SK-N-SH (cell line): Measurements from ENCODE around the gene PTCH2. TPM values are rescaled to one million over a fixed set of nuclear protein-coding genes. Genes with fewer than 3 reads are reported as not detected.

ENCODE experiments used
- CTCF ChIA-PET: fragments of 300-600, 350-600 bp; formaldehyde crosslinking; extraction: SDS; loops from one replicate; lab custom pipeline; 2021; lab: Yijun Ruan, JAX
- POLR2A ChIA-PET: fragments of 350-600 bp; sonication (Branson Sonifier 250); formaldehyde crosslinking; extraction: SDS; loops from one replicate; lab custom pipeline; 2020; ENCODE audit warnings: antibody characterized with exemption, inconsistent platforms; lab: Yijun Ruan, JAX
- DNase-seq: peaks from one replicate; pipeline ENCODE4 v3.0.0; 2012
- H2AFZ ChIP-seq: fragments of 200-600 bp; sonication (generic); 2 replicates; pipeline ENCODE4 v1.8.1; 2016; ENCODE audit warnings: antibody characterized with exemption, mild to moderate bottlenecking, low read depth
- H3F3A ChIP-seq: fragments of 200-600 bp; sonication (generic); replicated peaks from 2 replicates; pipeline ENCODE3; 2016; ENCODE audit warnings: antibody characterized with exemption, mild to moderate bottlenecking; ENCODE audit not compliant: insufficient read depth
- H3K27ac ChIP-seq, 2 experiments: fragments of 200-500 bp in 1 of 2; fragments of 200-600 bp in 1 of 2; sonication (Bioruptor generic) in 1 of 2; sonication (generic), shearing (Covaris generic) in 1 of 2; 2 replicates each; pipeline versions ENCODE4 v1.5.1 to v1.6.1; 2014 to 2016; ENCODE audit warnings: low read depth in 2 of 2, inconsistent platforms in 1 of 2, low read length in 1 of 2, mild to moderate bottlenecking in 1 of 2, mixed read lengths in 1 of 2
- H3K27me3 ChIP-seq: fragments of 200-600 bp; sonication (generic), shearing (Covaris generic); 2 replicates; pipeline ENCODE4 v1.6.1; 2016; ENCODE audit warnings: mixed run types; ENCODE audit not compliant: insufficient read depth
- H3K36me3 ChIP-seq, 2 experiments: fragments of 200-500 bp in 1 of 2; fragments of 200-600 bp in 1 of 2; sonication (Bioruptor generic) in 1 of 2; sonication (generic) in 1 of 2; replicated peaks in 1 of 2; 2 replicates each; pipeline versions ENCODE3 to v1.5.1; 2014 to 2016; ENCODE audit warnings: low read length in 1 of 2, mild to moderate bottlenecking in 1 of 2; ENCODE audit not compliant: insufficient read depth in 2 of 2, control insufficient read depth in 1 of 2
- H3K4me1 ChIP-seq, 2 experiments: fragments of 200-500 bp in 1 of 2; fragments of 200-600 bp in 1 of 2; sonication (Bioruptor generic) in 1 of 2; sonication (generic), shearing (Covaris generic) in 1 of 2; 2 replicates each; pipeline versions ENCODE4 v1.5.1 to v1.6.1; 2014 to 2016; ENCODE audit warnings: low read depth in 1 of 2, low read length in 1 of 2, mixed run types in 1 of 2; ENCODE audit not compliant: insufficient read depth in 2 of 2, control insufficient read depth in 1 of 2
- H3K4me2 ChIP-seq: fragments of 200-600 bp; sonication (generic), shearing (Covaris generic); 2 replicates; pipeline ENCODE4 v1.6.1; 2017; ENCODE audit warnings: mixed run types
- H3K4me3 ChIP-seq, 2 experiments: fragments of 200-500 bp in 1 of 2; fragments of 200-600 bp in 1 of 2; sonication (Bioruptor generic) in 1 of 2; sonication (generic), shearing (Covaris generic) in 1 of 2; 2 replicates each; pipeline versions ENCODE4 v1.5.1 to v1.8.1; 2014 to 2016; ENCODE audit warnings: low read depth in 2 of 2, inconsistent platforms in 1 of 2, low read length in 1 of 2, mild to moderate bottlenecking in 1 of 2, mixed read lengths in 1 of 2, moderate library complexity in 1 of 2
- H3K79me2 ChIP-seq: fragments of 200-600 bp; sonication (generic); 2 replicates; pipeline ENCODE4 v1.8.1; 2017; ENCODE audit warnings: mild to moderate bottlenecking; ENCODE audit not compliant: insufficient read depth
- H3K9ac ChIP-seq: fragments of 200-600 bp; sonication (generic); 2 replicates; pipeline ENCODE4 v1.6.1; 2017; ENCODE audit warnings: mixed run types
- H3K9me2 ChIP-seq: fragments of 200-600 bp; sonication (generic); 2 replicates; pipeline ENCODE4 v1.6.1; 2017; ENCODE audit warnings: mixed run types
- H3K9me3 ChIP-seq: fragments of 200-600 bp; sonication (generic); 2 replicates; pipeline ENCODE4 v1.6.1; 2017; ENCODE audit warnings: mixed run types, mild to moderate bottlenecking, moderate library complexity
- H4K20me1 ChIP-seq: fragments of 200-600 bp; sonication (generic); 2 replicates; pipeline ENCODE4 v1.6.1; 2017; ENCODE audit warnings: mild to moderate bottlenecking, mixed run types; ENCODE audit not compliant: insufficient read depth
- EZH2phosphoT487 ChIP-seq: fragments of 200-600 bp; sonication (generic); IDR thresholded peaks from 2 replicates; pipeline ENCODE4 v1.6.1; 2017; ENCODE audit warnings: low read depth, mixed run types, mild to moderate bottlenecking, antibody characterized with exemption, moderate library complexity, borderline replicate concordance
- FOSL2 ChIP-seq: IDR thresholded peaks from 2 replicates; pipeline ENCODE4 v1.4.0; 2012; ENCODE audit warnings: low read depth, mild to moderate bottlenecking, moderate library complexity, borderline replicate concordance
- FOXM1 ChIP-seq: IDR thresholded peaks from 2 replicates; pipeline ENCODE4 v1.4.0; 2012; ENCODE audit warnings: low read depth, mild to moderate bottlenecking
- GABPA ChIP-seq: IDR thresholded peaks from 2 replicates; pipeline ENCODE4 v1.4.0; 2012; ENCODE audit warnings: low read depth, mild to moderate bottlenecking
- GATA2 ChIP-seq: sonication (generic); formaldehyde crosslinking; IDR thresholded peaks from 2 replicates; pipeline ENCODE4 v1.5.0; 2020; ENCODE audit warnings: mild to moderate bottlenecking, missing genetic modification reagents
- MAX ChIP-seq: IDR thresholded peaks from 2 replicates; pipeline ENCODE4 v1.4.0; 2012; ENCODE audit warnings: low read depth
- MXI1 ChIP-seq: IDR thresholded peaks from 2 replicates; pipeline ENCODE4 v1.6.1; 2012; ENCODE audit warnings: mild to moderate bottlenecking, low read depth, low read length, improper control_type of control experiment
- NRF1 ChIP-seq: IDR thresholded peaks from 2 replicates; pipeline ENCODE4 v1.6.1; 2012; ENCODE audit warnings: low read depth, mild to moderate bottlenecking, low read length
- POLR2AphosphoS5 ChIP-seq: IDR thresholded peaks from 2 replicates; pipeline ENCODE4 v1.6.1; 2012; ENCODE audit warnings: low read depth, low read length
- REST ChIP-seq: IDR thresholded peaks from 2 replicates; pipeline ENCODE4 v1.6.1; 2012; ENCODE audit warnings: mild to moderate bottlenecking, low read depth, low read length, moderate library complexity
- RFX5 ChIP-seq: IDR thresholded peaks from 2 replicates; pipeline ENCODE4 v1.6.1; 2012; ENCODE audit warnings: mild to moderate bottlenecking, improper control_type of control experiment, low read length
- SIN3A ChIP-seq: IDR thresholded peaks from 2 replicates; pipeline ENCODE4 v1.6.1; 2012; ENCODE audit warnings: low read depth, mild to moderate bottlenecking, low read length, moderate library complexity, borderline replicate concordance
- SMC3 ChIP-seq: IDR thresholded peaks from 2 replicates; pipeline ENCODE4 v1.6.1; 2012; ENCODE audit warnings: low read depth, low read length, improper control_type of control experiment
- TAF1 ChIP-seq: IDR thresholded peaks from 2 replicates; pipeline ENCODE4 v1.6.1; 2012; ENCODE audit warnings: low read depth, mild to moderate bottlenecking, low read length, moderate library complexity, borderline replicate concordance
- TCF12 ChIP-seq: IDR thresholded peaks from 2 replicates; pipeline ENCODE4 v1.4.0; 2012
- TEAD4 ChIP-seq: IDR thresholded peaks from 2 replicates; pipeline ENCODE4 v1.4.0; 2012; ENCODE audit warnings: mild to moderate bottlenecking, borderline replicate concordance; ENCODE audit not compliant: insufficient read depth
- USF1 ChIP-seq: IDR thresholded peaks from 2 replicates; pipeline ENCODE4 v1.4.0; 2012; ENCODE audit warnings: low read depth, borderline replicate concordance
- WGBS: methylation state at CpG from one replicate; pipeline ENCODE4 v1.1.6; 2017; ENCODE audit warnings: low lambda C conversion rate; 5-methylcytosine and 5-hydroxymethylcytosine counted together
- polyA plus RNA-seq, 3 experiments: library from polyadenylated mRNA; depleted of rRNA; stranded (reverse); fragments of >200 nt; gene quantifications; 2 replicates each; pipeline ENCODE4 v1.2.3, GENCODE V29; 2012
- TF ChIP-seq, protein P1 (sequence below): IDR thresholded peaks from 2 replicates; pipeline ENCODE4; 2012
- TF ChIP-seq, protein P2 (sequence below): IDR thresholded peaks from 2 replicates; pipeline ENCODE4 v1.4.0; 2012; ENCODE audit warnings: low read depth, borderline replicate concordance
- TF ChIP-seq, protein P3 (sequence below): fragments of 200-600 bp; sonication (generic); IDR thresholded peaks from 2 replicates; pipeline ENCODE4 v1.6.1; 2017; ENCODE audit warnings: antibody characterized with exemption, mild to moderate bottlenecking, moderate library complexity

Gene PTCH2
- polyA plus RNA-seq, 1 of the 3 experiments (the other 2 are of a cell fraction): 1.2 TPM

- H3K79me2 ChIP-seq: no peaks in the 10 kb centered on the region
- peaks cover 0 to 2% of the 10 kb centered on the region in 2 experiments; a peak in 1 of 4 replicates for H3K4me1 ChIP-seq
- CTCF ChIA-PET: interaction anchor here (0.6 to 2.1 kb wide), 24 partner anchors 8 to 689 kb away, joined by 3 to 12 read pairs (median 4); partner anchors contain the start of genes BTBD19, HECTD3 and UROD
- peaks cover 3% of the 10 kb centered on the region for H3F3A ChIP-seq
- POLR2A ChIA-PET: interaction anchor here (1.4 kb wide), 1 partner anchor 176 kb away, joined by 4 read pairs; the partner anchor contains the start of gene UROD
- no peaks in the 10 kb centered on the region for H3K36me3 ChIP-seq
- H3K9me2 ChIP-seq: no peaks in the 10 kb centered on the region
- no peak overlapping the region for H2AFZ ChIP-seq
- WGBS: 70% methylated on average over 23 of the region's 23 CpGs
- H3K4me2 ChIP-seq: no peak overlapping the region
- H3K9ac ChIP-seq: no peak overlapping the region
- H3K4me3 ChIP-seq: no peak overlapping the region
- peak; percentile 83 for DNase-seq
- no peaks in the 10 kb centered on the region for H3K9me3 ChIP-seq
- H3K27ac ChIP-seq: no peak overlapping the region
- no peaks in the 10 kb centered on the region for H3K27me3 ChIP-seq
- H4K20me1 ChIP-seq: no peaks in the 10 kb centered on the region
- TF ChIP-seq TCF12 (no peak; the same call in 1 of the 2 replicates), TEAD4 (no peak), REST (no peak), MXI1 (peak; percentile 58; the same call in 1 of the 2 replicates), RFX5 (no peak), POLR2AphosphoS5 (no peak), SIN3A (no peak), MAX (no peak), GATA2 (CRISPR knock-in tag) (no peak), GABPA (no peak), SMC3 (peak; percentile 91), FOSL2 (no peak), FOXM1 (no peak), EZH2phosphoT487 (no peak), USF1 (no peak), TAF1 (no peak), NRF1 (no peak)
- TF ChIP-seq, protein P1, sequence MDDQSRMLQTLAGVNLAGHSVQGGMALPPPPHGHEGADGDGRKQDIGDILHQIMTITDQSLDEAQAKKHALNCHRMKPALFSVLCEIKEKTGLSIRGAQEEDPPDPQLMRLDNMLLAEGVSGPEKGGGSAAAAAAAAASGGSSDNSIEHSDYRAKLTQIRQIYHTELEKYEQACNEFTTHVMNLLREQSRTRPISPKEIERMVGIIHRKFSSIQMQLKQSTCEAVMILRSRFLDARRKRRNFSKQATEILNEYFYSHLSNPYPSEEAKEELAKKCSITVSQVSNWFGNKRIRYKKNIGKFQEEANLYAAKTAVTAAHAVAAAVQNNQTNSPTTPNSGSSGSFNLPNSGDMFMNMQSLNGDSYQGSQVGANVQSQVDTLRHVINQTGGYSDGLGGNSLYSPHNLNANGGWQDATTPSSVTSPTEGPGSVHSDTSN: no peak; the same call in 1 of the 2 replicates
- TF ChIP-seq, protein P2, sequence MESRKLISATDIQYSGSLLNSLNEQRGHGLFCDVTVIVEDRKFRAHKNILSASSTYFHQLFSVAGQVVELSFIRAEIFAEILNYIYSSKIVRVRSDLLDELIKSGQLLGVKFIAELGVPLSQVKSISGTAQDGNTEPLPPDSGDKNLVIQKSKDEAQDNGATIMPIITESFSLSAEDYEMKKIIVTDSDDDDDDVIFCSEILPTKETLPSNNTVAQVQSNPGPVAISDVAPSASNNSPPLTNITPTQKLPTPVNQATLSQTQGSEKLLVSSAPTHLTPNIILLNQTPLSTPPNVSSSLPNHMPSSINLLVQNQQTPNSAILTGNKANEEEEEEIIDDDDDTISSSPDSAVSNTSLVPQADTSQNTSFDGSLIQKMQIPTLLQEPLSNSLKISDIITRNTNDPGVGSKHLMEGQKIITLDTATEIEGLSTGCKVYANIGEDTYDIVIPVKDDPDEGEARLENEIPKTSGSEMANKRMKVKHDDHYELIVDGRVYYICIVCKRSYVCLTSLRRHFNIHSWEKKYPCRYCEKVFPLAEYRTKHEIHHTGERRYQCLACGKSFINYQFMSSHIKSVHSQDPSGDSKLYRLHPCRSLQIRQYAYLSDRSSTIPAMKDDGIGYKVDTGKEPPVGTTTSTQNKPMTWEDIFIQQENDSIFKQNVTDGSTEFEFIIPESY: no peak
- TF ChIP-seq, protein P3, sequence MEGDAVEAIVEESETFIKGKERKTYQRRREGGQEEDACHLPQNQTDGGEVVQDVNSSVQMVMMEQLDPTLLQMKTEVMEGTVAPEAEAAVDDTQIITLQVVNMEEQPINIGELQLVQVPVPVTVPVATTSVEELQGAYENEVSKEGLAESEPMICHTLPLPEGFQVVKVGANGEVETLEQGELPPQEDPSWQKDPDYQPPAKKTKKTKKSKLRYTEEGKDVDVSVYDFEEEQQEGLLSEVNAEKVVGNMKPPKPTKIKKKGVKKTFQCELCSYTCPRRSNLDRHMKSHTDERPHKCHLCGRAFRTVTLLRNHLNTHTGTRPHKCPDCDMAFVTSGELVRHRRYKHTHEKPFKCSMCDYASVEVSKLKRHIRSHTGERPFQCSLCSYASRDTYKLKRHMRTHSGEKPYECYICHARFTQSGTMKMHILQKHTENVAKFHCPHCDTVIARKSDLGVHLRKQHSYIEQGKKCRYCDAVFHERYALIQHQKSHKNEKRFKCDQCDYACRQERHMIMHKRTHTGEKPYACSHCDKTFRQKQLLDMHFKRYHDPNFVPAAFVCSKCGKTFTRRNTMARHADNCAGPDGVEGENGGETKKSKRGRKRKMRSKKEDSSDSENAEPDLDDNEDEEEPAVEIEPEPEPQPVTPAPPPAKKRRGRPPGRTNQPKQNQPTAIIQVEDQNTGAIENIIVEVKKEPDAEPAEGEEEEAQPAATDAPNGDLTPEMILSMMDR: peak; percentile 87
Observed at GRCh38 chr1:44835738-44836675, 7.0 kb downstream of the PTCH2 start.
